CD4-positive, alpha-beta T cell treated with Interleukin-6 for 4 hours (primary cell): ENCODE data around the gene FKTN.

Experiments
- DNase-seq: peaks from one replicate; pipeline ENCODE4 v3.0.0-alpha.2; 2020; ENCODE audit warnings: mixed read lengths

FKTN gene

GRCh38 chr9:105636331-105636730, 78.4 kb downstream of the FKTN start:
- DNase-seq: no peak

- no peak for DNase-seq
These were observed 80.0 kb downstream of the FKTN start for GRCh38 chr9:105637787-105638395.

GRCh38 chr9:105639936-105640335, 82.0 kb downstream of the FKTN start:
- no peak for DNase-seq

- no peak for DNase-seq
These were observed 85.9 kb downstream of the FKTN start for GRCh38 chr9:105643795-105644194.

GRCh38 chr9:105646879-105647594, 89.1 kb downstream of the FKTN start:
- DNase-seq: no peak

- DNase-seq: no peak
These were observed 89.8 kb downstream of the FKTN start for GRCh38 chr9:105647595-105648349.

GRCh38 chr9:105651806-105652205, 93.9 kb downstream of the FKTN start:
- no peak for DNase-seq

- peak; percentile 21 for DNase-seq
These were observed 98.4 kb downstream of the FKTN start for GRCh38 chr9:105656131-105656921.

- no peak for DNase-seq
These were observed 100.4 kb downstream of the FKTN start for GRCh38 chr9:105658351-105658750.

- DNase-seq: no peak
These were observed 103.1 kb downstream of the FKTN start for GRCh38 chr9:105661011-105661410.

GRCh38 chr9:105662184-105663104, 104.5 kb downstream of the FKTN start, which contains the start of gene TAL2:
Gene TAL2, plus strand, starts transcription at chr9:105662457. Its CDS starts 40 bp downstream, at chr9:105662497.
- DNase-seq: no peak

- no peak for DNase-seq
These were observed 106.0 kb downstream of the FKTN start for GRCh38 chr9:105663914-105664313.

GRCh38 chr9:105667867-105668266, 109.9 kb downstream of the FKTN start:
- DNase-seq: no peak

- no peak for DNase-seq
These were observed 112.4 kb downstream of the FKTN start for GRCh38 chr9:105670315-105670714.

GRCh38 chr9:105670775-105671174, 112.8 kb downstream of the FKTN start:
- DNase-seq: no peak

- DNase-seq: no peak
These were observed 114.8 kb downstream of the FKTN start for GRCh38 chr9:105672711-105673234.

- no peak for DNase-seq
These were observed 116.0 kb downstream of the FKTN start for GRCh38 chr9:105673850-105674387.

- no peak for DNase-seq
These were observed 118.5 kb downstream of the FKTN start for GRCh38 chr9:105676351-105676923.

GRCh38 chr9:105678163-105678562, 120.2 kb downstream of the FKTN start:
- DNase-seq: no peak

- no peak for DNase-seq
These were observed 120.8 kb downstream of the FKTN start for GRCh38 chr9:105678781-105679180.
